Smooth muscle cell of bladder (primary cell): Measurements from ENCODE around the gene PYDC2. TPM values are rescaled to one million over a fixed set of nuclear protein-coding genes. Genes with fewer than 3 reads are reported as not detected.

ENCODE experiments used
- total RNA-seq: library from RNA; depleted of rRNA; stranded (reverse); fragments of >200 nt; gene quantifications from 2 replicates; pipeline ENCODE4 v1.2.3, GENCODE V29; 2014

PYDC2 gene
- not detected in 2 replicates for total RNA-seq

DNA sequence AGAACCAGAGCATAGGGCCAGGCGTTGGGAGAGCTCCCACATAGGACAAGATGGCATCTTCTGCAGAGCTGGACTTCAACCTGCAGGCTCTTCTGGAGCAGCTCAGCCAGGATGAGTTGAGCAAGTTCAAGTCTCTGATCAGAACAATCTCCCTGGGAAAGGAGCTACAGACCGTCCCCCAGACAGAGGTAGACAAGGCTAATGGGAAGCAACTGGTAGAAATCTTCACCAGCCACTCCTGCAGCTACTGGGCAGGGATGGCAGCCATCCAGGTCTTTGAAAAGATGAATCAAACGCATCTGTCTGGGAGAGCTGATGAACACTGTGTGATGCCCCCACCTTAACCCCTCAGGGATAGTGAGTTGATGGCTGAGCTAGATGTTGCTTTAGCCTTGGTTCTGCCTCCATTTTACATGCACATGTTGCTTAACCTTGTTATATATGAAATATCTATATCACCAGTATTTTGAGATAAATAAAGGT is at the start of gene PYDC2:
PYDC2 (plus strand) TSS at position 51 of the 483 bp plus-strand sequence; CDS start at position 51, 0 bp downstream.

Other genes starting within 250 kb of the PYDC2 start
- 68.8 and 88.1 TPM in 2 replicates for gene CCDC50, start 131.8 kb upstream of the PYDC2 start, total RNA-seq
- 0.65 and 0.85 TPM in 2 replicates for gene UTS2B, start 130.6 kb upstream of the PYDC2 start, total RNA-seq